Measurements from ENCODE around the gene TECTB.

Gene TECTB

GRCh38 chr10:112347709-112348671, 64.8 kb downstream of the TECTB start:
- DNase-seq (ENCODE audit: low read depth in 2 of 2): no peak

GRCh38 chr10:112348759-112349158, 65.6 kb downstream of the TECTB start:
- no peak for DNase-seq (ENCODE audit: low read depth in 2 of 2)

DNA sequence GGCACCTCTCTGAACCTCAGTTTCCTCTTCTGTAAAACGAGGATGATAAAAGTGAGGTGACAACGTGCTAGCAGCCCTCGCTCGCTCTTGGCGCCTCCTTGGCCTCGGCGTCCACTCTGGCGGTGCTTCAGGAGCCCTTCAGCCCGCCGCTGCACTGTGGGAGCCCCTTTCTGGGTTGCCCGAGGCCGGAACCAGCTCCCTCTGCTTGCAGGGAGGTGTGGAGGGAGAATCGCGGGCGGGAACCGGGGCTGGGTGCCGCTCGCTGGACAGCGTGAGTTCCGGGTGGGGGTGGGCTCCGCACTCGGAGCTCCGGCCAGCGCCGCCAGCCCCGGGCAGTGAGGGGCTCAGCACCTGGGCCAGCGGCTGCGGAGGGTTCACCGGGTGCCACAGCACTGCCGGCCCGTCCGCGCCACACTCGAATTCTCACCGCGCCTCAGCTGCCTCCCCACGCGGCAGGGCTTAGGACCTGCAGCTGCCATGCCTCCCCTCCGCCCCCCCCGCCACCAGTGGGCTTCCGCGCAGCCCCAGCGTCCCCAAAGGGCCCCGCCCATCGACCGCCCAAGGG, 66.4 kb downstream of the TECTB start:
- DNase-seq (ENCODE audit: low read depth in 2 of 2): no peak

DNA sequence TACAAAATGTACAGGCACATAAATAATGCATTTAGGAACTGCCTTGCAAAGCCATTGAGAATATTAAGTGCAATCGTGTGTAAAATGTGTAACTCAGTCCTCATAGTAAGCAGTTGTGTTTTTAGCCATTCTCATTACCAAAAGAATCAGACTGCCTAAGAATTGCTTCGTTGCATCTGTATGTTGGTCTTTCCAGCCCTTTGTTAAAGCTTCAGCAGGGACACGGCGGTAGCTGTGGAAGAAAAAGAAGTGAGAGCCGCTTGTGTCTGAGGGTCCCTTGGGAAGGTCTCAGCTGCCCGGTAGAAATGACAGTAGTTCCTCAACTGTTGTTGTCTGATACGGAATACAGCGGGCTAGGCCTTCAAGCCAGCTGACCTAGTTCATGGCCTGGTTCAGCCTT, 67.9 kb downstream of the TECTB start:
- no peak for DNase-seq (ENCODE audit: low read depth in 2 of 2)

GRCh38 chr10:112352044-112352443, 68.8 kb downstream of the TECTB start:
- DNase-seq (ENCODE audit: low read depth in 2 of 2): no peak

GRCh38 chr10:112353046-112353445, 69.8 kb downstream of the TECTB start:
- no peak for DNase-seq (ENCODE audit: low read depth in 2 of 2)
